GM21526 (cell line): ENCODE results near the gene TRIM8.
"Not testable (repeated sequence)": the region's sequence is repeated elsewhere in the genome, so short reads cannot be mapped to it uniquely, and the experiment has no call there.

ENCODE experiments used
- ATAC-seq: cut with Tn5 transposase; IDR thresholded peaks from one replicate; pipeline ENCODE4 v1.9.1; 2021; ENCODE audit warnings: moderate library complexity; ENCODE audit not compliant: unreplicated experiment, low FRiP score

Gene TRIM8

GRCh38 chr10:102667411-102667810 lies 23.1 kb downstream of the TRIM8 start:
- not testable (repeated sequence) for ATAC-seq

GRCh38 chr10:102668326-102669107 lies 24.2 kb downstream of the TRIM8 start:
- ATAC-seq = no peak

DNA sequence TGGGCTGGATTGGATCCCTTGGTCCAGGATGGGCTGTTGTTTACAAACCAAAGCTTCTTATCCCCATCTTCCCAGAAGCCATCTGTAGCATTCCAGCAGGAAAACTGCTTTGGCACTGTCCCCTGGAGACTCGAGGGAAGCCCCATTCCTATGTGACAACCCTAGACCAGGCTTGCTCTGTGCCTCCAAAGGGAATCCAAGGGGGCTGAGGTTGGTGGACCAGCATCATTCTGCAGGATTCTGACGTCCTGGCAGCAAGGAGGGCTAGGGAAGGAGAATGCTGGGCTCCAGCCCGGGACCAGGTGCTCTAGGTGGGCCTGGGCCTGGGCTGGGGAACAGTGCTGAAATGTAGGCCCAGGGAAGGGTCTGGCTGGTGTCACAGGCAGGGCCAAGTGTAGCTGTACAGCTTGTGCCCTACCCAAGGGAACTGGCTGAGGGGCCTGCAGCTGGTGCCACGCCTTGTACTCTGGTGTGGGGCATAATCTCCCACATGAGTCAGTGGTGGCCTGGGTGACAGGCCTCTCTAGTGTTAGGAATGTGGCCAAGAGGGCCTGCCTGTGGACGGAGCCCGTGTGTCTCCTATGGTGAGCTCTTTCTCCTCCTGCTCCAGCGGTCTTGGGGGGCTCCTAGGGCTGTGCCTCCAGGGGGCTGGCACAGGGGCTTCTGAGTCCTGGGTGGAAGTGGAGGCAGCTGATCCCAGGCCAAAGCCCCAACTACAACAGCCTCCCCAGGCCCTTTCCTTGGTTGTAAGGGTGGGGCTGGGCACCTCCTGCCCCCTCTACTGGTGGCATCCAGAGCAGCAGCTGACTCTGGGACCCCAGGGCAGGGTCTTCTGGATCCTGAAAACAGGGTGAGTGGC lies 25.2 kb downstream of the TRIM8 start:
- ATAC-seq = no peak

DNA sequence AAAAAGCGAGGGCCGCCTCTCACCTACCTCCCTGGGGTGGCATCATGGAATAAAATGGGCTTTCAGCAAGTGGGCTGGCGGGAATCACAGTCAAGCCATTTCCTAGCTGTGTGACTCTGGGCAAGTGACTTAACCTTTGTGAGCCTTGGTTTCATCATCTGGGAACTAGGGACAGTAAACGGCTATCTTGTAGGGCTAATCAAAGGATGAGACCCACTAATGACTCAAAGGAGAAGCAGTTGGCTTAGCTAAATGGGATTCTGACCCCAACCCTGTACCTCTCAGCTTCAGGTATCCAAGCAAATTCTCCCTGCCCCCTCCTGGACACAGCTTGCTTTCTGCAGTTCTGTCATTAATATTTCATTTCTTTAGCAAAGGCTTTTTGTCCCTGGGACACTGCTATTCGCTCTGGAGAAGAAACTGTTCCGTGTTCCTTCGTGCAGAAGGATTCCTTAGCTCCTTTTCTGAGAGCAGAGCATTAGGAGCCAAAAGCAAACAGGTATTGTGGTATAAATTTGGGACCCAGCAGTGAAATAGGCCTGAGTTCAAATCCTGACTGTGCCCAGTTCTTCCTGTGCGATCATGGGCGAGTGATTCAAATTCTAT lies 25.9 kb downstream of the TRIM8 start:
- no peak for ATAC-seq

GRCh38 chr10:102670871-102671434 lies 26.7 kb downstream of the TRIM8 start:
- ATAC-seq = no peak

DNA sequence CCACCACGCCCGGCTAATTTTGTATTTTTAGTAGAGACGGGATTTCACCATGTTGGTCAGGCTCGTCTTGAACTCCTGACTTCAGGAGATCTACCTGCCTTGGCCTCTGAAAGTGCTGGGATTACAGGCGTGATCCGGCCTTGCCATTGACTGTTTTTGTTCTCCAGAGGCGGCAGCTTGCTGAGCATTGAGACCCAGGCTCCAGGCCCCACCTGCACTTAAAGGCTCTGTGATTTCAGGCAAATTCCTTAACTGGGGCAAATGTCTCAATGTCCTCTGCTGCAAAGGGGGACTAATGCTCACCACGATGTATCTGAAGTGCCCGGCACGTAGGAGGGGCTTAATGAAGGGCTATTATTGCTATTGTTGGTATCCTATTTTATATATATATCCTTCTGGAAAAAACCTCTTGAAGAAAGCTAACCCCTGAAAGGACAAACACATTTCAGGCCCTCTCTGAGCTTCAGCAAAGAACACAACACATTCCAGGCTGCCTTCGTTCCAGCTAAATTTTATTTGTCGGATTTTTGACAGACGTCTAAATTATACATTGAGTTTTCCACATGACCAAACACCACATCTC lies 29.0 kb downstream of the TRIM8 start:
- ATAC-seq = no peak

DNA sequence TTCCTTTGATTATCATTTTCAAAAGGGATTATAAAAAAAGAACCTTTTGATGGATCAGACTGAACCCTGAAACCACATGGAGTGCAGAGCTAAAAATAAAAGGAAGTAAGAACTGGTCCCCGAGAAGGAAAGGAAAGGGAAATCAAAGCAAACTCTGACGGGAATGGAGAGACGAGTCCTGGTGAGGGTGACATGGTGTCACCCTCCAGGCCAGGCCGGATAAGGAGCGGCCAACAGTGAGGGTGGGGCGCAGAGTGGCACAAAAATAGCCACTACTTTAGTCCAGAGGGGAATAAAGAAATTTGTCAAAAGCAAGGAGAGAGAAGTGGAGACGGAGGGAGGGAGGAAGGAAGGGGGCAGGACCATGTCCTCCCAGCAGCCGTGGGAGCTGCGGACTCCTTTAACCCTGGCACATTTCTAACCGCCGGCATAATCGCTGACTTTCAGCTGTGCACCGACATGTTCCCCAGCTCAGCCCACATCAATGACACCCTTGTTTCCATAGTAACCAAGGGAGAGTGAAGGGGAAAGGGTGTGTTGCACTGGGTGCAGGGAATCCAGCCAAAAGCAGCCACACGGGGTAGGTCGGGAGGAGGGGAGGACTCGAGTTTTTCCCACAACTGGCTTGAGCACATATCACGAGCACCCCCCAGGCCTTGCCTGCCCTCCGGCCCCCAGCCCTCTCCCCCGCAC lies 29.7 kb downstream of the TRIM8 start:
- no peak for ATAC-seq

DNA sequence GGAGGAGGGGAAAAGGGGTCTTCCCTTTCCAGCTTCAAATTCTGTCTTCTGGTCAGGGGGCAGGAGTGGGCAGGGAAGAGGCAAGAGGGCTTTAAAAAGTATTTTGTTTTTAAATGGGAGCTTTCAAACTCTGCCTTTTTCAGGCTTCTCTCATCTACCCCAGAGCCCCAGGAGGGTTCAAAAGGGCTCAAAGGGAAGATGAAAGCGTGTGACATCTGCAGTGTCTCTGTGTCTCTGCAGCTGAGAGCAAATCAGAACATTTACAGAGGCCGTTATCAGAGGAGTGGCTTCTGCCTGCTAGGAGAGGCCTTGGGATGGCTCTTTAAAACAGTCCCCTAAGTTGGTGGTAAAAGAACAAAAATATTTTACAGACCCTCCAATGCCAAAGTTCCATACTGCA lies 30.3 kb downstream of the TRIM8 start:
- ATAC-seq = no peak

DNA sequence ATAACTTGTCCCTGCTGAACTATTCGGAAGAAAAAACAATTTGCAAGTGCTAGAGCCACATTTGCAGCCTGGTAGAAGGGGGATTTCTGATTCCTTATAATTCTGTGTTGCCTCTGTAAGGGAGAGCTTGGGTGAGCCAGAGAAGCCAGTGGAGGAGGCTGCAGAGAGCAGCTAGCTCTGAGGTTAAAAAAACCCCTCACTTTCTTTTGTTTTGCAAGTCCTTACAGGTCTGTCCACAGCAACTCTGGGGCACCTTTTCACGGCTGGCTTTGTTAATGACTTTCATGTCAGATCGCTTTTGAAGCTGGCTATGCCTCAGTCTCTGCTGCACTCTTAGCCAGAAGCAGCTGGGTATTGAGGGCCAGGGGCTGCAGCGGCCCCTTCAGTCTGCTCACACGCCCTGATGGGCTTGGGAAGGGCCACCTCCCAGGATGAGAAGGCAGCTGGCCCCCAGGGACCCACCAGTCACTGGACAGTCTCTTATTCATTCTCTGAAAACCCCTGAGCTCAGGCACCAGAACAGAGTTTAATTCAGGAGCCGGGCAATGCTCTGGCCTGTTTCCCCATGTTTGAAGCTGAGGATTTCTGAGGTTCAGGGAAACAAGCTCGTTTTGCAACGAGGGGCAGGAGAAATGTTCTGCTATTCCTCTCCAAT lies 30.9 kb downstream of the TRIM8 start:
- no peak for ATAC-seq

DNA sequence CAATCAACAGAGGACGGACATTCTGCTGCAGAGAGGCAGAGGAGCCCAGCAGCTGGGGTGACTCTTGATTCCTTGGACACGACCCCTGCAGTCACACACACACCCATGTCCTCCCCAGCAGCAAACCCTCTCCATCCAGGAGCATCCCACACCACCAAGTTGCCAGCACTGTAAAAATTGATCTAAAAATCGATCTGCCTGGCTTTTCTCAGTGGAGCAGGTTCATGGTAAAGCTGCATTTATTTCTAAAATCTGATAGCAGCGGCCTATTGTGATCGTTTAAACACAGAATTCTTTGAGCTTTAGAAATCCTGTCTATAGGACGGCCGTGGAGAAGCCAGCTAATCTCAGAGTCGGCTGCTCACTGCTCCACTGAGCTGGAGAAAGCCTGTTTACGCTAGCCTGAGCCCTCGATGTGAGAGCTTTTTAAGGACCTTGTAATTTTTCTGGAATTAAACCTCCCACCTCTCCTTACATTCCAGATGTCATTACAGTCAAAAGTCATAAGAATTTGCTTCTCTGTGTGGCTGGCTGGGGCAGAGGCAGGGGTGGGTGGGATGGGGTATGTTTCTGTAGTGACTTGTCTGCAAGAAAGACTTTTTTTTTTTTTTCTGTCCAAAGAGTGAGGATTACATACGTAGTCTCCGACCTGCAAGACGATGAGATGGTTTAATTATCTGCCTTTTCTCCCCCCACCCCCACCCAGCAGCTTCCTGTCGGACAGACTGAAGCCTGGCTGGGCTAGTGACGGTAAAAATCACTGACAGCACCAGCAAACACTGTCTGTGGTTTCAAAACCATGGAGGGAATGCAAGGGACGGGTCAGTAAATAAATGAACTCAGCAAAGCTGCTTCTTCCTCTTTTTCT lies 31.6 kb downstream of the TRIM8 start:
- no peak for ATAC-seq

DNA sequence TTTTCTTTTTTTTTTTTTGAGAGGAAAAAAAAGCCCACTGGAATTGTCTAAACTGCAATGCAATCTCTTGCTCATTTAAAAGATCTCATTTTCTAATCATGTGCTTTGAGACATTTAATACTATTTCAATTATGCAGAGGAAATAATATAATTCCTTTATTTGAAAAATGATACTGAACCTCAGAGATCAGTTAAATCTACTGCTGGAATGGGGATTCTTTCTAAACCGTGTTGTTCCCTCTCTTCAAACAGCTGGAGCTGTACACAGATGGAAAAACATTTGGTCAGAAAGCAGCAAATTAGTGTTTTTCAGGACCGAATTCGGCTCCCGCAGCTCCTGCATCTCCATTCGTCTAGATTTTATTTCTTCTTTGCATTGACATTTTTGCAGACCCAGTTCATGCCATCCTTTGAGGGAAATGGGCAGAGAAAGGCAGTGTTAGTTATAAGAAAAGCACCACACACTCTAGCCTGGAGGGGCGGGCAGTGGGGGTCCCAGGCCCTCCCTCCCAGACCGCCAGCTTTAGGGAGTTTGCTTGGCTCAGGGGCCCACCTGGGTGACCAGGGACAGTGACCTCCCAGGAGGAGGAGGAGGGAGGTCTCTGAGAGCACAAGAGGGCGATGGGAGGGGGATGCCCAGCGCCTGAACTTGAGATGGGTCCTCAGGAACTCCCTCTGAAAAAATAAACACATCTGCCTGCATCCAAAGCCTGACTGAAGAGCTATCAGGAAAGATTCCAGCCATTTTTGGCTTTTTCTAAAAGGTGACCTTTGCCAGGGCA lies 32.4 kb downstream of the TRIM8 start:
- no peak for ATAC-seq

- ATAC-seq = no peak
These were observed 33.2 kb downstream of the TRIM8 start for GRCh38 chr10:102677331-102678067.

DNA sequence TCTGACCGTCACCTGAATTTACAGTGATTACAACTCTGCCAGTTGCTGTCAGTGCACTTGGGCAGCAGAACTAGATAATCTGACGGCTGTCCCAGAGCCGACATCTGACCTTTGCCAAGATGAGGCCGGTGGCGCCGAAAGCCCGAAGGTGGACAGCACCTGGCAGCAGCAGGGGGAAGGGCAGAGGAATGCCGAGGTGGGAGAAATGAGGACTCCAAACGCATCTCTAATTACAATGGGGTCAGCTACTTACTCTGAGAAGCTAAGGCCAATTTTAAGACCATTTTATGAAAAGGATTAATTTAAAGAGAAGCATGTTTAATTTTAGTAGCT lies 33.8 kb downstream of the TRIM8 start:
- no peak for ATAC-seq

GRCh38 chr10:102678842-102679289 lies 34.6 kb downstream of the TRIM8 start:
- ATAC-seq = no peak

GRCh38 chr10:102679596-102679995 lies 35.3 kb downstream of the TRIM8 start:
- ATAC-seq = no peak

DNA sequence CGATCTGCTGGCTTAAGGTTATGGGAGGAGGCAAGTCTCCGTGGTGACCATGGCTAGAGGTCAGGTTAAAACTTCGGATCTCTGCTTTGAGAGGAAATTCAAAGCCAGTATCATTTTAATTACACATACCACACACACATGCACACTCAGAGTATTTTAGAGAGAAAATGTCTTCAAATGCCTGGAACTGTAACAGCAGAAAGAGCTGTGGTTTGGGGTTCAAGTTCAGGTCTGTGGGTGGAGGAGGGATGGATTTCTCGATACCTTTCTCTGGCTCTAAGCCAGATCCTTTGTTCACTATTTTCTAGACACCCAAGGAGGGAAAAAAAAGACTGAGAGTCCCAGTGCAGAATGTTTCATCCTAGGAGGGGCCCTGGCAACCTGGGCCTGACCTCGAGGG lies 37.4 kb downstream of the TRIM8 start:
- ATAC-seq = no peak

GRCh38 chr10:102682416-102682815 lies 38.1 kb downstream of the TRIM8 start:
- ATAC-seq = no peak
